AG09309 (cell line): ENCODE data around the gene MID2.
"Not testable (repeated sequence)": the region's sequence is repeated elsewhere in the genome, so short reads cannot be mapped to it uniquely, and the experiment has no call there.

Source experiments
- DNase-seq: peaks from one replicate; pipeline ENCODE4 v3.0.0-alpha.2; 2010; ENCODE audit warnings: low read depth
- H3K4me3 ChIP-seq: 2 replicates; pipeline ENCODE4 v1.5.1; 2011; ENCODE audit warnings: mild to moderate bottlenecking, low read depth, low read length, moderate library complexity; ENCODE audit not compliant: control insufficient read depth
- TF ChIP-seq, protein P1 (sequence below): IDR thresholded peaks from 2 replicates; pipeline ENCODE4 v1.5.1; 2011; ENCODE audit warnings: mild to moderate bottlenecking, low read depth, low read length, inconsistent platforms; ENCODE audit not compliant: insufficient read depth, control insufficient read depth; ENCODE audit errors: missing control alignments

The MID2 gene

DNA sequence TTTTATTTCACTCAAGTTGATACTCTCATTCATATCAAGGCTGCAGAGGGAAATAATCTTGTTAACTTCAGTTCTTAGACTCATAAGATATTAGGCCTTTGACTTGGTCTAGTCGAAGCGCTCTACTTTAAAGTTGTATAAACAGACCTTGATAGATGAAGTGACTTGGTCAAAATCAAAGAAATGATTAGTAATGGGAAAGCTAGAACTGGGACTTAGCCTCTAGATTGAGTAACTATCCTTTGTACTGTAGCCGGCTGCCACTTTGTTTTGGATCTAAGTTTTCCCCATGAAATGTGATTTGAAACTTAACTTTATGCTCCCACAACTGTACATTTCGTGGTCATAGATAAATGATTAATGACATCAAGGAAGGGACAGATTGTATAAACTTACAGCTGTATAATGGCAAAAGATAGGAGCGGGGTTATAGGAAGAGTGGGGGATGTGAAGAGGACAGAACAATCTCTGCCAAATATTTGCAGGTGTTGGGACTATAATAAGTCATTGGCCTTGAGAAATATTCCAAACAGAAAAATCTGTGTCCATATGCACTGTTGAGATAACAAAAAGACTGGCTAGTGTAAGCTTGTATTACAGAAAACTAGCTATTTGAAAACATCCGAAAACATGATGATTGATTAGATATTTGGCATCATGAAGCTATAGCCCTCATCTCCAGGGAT lies 17.2 kb downstream of the MID2 start:
- H3K4me3 ChIP-seq, result no peak overlapping the region

GRCh38 chrX:107845625-107846024 lies 20.0 kb downstream of the MID2 start:
- no peak overlapping the region for H3K4me3 ChIP-seq
- DNase-seq, result no peak
- TF ChIP-seq, protein P1, sequence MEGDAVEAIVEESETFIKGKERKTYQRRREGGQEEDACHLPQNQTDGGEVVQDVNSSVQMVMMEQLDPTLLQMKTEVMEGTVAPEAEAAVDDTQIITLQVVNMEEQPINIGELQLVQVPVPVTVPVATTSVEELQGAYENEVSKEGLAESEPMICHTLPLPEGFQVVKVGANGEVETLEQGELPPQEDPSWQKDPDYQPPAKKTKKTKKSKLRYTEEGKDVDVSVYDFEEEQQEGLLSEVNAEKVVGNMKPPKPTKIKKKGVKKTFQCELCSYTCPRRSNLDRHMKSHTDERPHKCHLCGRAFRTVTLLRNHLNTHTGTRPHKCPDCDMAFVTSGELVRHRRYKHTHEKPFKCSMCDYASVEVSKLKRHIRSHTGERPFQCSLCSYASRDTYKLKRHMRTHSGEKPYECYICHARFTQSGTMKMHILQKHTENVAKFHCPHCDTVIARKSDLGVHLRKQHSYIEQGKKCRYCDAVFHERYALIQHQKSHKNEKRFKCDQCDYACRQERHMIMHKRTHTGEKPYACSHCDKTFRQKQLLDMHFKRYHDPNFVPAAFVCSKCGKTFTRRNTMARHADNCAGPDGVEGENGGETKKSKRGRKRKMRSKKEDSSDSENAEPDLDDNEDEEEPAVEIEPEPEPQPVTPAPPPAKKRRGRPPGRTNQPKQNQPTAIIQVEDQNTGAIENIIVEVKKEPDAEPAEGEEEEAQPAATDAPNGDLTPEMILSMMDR, result no peak

More for the DNA sequence above, 17.2 kb downstream of the MID2 start:
- no peak for DNase-seq
- TF ChIP-seq, protein P1, result no peak

- TF ChIP-seq, protein P1, result no peak
- DNase-seq, result no peak
- no peak overlapping the region for H3K4me3 ChIP-seq
Observed at GRCh38 chrX:107848591-107848990, 22.9 kb downstream of the MID2 start.

- no peak for DNase-seq
- no peak overlapping the region for H3K4me3 ChIP-seq
- TF ChIP-seq, protein P1, result no peak
Observed at GRCh38 chrX:107849747-107850421, 24.2 kb downstream of the MID2 start.

GRCh38 chrX:107850422-107850765 lies 24.7 kb downstream of the MID2 start:
- DNase-seq, result no peak
- TF ChIP-seq, protein P1, result no peak
- H3K4me3 ChIP-seq, result no peak overlapping the region

- no peak overlapping the region for H3K4me3 ChIP-seq
- TF ChIP-seq, protein P1, result no peak
- no peak for DNase-seq
Observed at GRCh38 chrX:107851215-107851614, 25.5 kb downstream of the MID2 start.

DNA sequence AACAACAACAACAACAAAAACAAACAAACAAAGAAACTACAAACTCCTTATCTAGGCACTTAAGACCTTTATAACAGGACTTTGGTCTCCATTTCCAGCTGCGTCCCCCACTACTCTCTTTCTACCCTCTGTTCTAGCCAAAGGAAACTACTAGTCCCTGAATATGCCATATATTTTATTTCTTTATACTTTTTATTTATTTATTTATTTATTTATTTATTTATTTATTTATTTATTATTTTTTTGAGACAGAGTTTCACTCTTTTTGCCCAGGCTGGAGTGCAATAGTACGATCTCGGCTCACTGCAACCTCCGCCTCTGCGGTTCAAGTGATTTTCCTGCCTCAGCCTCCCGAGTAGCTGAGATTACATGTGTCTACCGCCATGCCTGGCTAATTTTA lies 26.0 kb downstream of the MID2 start:
- H3K4me3 ChIP-seq, DNase-seq: not testable (repeated sequence)
